Measurements from ENCODE around the gene PRKCA.

DNA sequence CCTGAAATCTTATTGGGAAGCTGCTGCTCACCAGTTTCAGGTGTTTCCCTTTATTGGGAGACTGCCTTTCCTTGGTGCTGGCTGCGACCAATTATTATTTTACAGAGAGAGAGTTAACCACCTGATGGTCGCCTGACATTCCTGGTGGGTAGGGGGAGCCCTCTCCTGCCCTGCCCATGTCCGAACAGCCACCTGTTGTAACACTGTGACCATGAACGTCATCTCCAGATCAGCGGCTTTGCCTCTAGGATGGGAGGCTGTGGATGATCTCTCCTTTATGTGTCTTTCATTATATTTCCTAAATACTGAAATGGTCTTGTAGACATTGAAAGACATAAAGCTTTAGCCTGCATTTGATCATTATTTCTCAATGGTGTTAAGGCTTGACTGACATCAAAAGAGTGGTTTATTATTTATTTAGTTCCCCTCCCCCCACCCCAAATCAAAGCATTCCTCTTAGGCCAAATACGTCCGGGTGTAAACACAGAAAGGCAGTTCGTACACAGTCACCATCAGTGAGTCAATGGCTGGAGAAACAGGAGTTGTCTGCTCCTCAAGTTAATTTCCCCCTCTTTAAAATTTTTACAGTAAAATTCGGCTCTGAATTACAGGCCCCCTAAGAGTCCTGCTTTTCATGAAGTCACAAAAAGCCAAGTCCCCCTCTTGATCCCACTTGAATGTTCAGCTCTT is 474.7 kb downstream of the PRKCA start:
- TF ChIP-seq, protein P1, sequence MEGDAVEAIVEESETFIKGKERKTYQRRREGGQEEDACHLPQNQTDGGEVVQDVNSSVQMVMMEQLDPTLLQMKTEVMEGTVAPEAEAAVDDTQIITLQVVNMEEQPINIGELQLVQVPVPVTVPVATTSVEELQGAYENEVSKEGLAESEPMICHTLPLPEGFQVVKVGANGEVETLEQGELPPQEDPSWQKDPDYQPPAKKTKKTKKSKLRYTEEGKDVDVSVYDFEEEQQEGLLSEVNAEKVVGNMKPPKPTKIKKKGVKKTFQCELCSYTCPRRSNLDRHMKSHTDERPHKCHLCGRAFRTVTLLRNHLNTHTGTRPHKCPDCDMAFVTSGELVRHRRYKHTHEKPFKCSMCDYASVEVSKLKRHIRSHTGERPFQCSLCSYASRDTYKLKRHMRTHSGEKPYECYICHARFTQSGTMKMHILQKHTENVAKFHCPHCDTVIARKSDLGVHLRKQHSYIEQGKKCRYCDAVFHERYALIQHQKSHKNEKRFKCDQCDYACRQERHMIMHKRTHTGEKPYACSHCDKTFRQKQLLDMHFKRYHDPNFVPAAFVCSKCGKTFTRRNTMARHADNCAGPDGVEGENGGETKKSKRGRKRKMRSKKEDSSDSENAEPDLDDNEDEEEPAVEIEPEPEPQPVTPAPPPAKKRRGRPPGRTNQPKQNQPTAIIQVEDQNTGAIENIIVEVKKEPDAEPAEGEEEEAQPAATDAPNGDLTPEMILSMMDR (IDR thresholded peaks at IDR 0.05; ENCODE audit: insufficient read depth, low read length): no peak
- no peak for TF ChIP-seq POLR2AphosphoS5 (IDR thresholded peaks at IDR 0.05; ENCODE audit: low read depth)
- TF ChIP-seq REST (IDR thresholded peaks at IDR 0.05; ENCODE audit: insufficient replicate concordance, low read depth): no peak
- no peak for TF ChIP-seq GABPA (IDR thresholded peaks at IDR 0.05; ENCODE audit: low read depth)

All from HL-60 (cell line).